Choroid plexus epithelial cell (primary cell): ENCODE measurements around the gene RFX2.

Source experiments
- DNase-seq: peaks from one replicate; pipeline ENCODE4 v3.0.0-alpha.2; 2010; ENCODE audit warnings: low read depth
- H3K4me3 ChIP-seq: 2 replicates; pipeline ENCODE4 v1.5.1; 2011; ENCODE audit warnings: low read depth, mild to moderate bottlenecking, control low read depth, low read length, moderate library complexity
- TF ChIP-seq, protein P1 (sequence below): conservative IDR thresholded peaks from 2 replicates; pipeline ENCODE4 v1.5.1; 2011; ENCODE audit warnings: low read depth, mild to moderate bottlenecking, control low read depth, inconsistent platforms, low read length, moderate library complexity

The RFX2 gene

DNA sequence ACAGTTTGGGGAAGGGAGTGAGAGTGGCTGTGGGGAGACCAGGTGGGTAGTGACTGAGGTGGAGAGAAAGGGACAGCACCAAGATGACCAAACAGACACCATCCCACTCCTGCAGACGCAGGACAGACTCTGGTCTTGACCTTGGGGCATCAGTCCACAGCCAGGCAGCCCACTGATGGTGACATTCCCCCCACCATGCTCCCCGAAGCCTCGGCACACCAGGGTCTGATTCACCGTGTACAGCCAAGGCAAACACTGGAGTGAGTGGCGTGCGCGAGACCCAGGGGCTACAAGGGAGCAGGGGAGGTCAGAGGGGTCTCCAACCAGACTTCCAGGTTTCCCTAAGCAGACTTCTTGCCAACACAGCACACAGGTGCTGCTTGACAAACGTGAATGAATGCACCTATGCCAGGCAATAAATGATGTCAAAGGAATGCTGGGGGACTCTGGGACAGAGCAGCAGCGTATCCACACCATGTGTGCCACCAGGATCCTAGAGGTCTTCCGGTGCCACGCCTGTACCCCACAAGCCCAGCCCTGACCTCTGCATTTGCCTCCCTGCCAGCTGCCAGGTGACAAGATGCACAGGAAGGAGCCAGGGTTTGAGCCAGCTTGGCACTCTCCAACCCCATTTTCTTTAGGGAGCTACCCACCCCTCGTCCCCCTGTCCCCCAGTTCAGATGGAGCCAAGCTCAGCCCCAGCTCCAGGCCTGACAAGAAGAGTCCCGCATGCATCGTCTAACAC lies 150.9 kb downstream of the RFX2 start:
- no peak overlapping the region for H3K4me3 ChIP-seq
- TF ChIP-seq, protein P1, sequence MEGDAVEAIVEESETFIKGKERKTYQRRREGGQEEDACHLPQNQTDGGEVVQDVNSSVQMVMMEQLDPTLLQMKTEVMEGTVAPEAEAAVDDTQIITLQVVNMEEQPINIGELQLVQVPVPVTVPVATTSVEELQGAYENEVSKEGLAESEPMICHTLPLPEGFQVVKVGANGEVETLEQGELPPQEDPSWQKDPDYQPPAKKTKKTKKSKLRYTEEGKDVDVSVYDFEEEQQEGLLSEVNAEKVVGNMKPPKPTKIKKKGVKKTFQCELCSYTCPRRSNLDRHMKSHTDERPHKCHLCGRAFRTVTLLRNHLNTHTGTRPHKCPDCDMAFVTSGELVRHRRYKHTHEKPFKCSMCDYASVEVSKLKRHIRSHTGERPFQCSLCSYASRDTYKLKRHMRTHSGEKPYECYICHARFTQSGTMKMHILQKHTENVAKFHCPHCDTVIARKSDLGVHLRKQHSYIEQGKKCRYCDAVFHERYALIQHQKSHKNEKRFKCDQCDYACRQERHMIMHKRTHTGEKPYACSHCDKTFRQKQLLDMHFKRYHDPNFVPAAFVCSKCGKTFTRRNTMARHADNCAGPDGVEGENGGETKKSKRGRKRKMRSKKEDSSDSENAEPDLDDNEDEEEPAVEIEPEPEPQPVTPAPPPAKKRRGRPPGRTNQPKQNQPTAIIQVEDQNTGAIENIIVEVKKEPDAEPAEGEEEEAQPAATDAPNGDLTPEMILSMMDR = no peak
- no peak for DNase-seq

DNA sequence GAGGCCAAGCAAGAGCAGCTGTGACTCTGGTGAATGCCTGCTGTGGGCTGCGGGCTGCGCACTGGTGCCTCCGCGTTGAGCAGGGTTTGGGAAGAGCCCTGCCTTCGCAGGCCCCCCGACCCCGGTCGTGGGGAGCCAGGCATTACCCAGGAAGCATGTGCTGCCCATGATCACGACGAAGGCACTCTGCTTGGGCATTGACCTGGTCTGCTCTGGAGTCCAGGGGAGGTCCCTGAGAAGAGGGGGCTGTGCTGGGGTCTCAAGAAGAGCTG lies 151.5 kb downstream of the RFX2 start:
- no peak overlapping the region for H3K4me3 ChIP-seq
- TF ChIP-seq, protein P1 = no peak
- no peak for DNase-seq

DNA sequence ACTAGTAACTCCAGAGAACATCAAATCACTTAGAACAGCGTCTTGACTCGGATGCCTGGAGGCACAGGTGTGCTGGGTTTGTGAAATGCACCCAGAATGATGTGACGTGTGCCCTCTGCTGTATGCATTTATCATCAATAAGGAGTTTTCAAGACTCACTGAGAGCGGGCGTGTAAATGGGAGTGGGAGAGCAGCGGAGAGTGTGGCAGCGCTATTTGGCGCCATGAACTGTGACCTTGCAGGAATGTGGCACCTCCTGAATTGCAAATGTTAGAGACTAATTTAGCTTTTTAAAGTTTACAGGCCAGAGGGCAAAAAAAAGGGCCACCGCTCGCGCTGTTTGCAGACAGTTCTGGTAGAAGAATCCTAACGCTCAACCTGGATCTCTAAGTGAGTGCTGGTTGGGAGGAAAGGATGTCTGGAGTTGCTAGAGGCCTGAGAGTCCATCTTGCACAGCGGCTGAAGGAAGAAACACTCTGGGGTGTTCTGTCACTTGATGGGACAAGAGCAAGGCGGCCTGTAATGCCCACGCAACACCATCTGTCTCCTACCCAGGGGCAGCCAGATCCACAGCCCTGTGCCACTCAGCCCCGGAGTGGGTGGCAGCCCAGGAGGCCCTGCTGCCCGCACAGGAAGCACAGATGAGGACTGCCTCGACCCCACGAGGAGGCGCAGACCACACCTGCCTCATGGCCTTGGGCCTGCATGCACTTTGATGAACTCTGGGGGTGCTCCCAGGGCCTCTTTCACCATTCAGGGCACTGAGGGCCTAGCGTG lies 152.0 kb downstream of the RFX2 start:
- H3K4me3 ChIP-seq = no peak overlapping the region
- no peak for DNase-seq
- TF ChIP-seq, protein P1 = no peak

DNA sequence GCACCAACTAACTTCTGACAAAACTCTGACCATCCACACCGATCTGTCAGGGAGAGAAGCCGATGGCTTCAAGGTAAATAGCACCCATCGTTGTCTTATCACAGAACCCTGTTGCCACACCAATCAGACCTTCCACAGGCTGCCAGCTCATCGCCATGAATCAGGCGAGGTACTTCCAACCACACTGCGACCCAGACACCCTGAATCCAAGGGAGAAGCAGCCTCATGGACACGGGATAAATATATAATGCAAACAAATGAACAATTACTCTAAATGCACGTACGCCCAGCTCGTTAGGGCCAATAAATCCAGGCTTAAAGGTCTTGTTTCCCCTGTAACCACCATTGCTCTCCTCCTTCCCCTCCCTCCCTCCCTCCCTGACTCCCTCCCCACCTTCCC lies 153.1 kb downstream of the RFX2 start:
- no peak for DNase-seq
- no peak overlapping the region for H3K4me3 ChIP-seq
- TF ChIP-seq, protein P1 = no peak

DNA sequence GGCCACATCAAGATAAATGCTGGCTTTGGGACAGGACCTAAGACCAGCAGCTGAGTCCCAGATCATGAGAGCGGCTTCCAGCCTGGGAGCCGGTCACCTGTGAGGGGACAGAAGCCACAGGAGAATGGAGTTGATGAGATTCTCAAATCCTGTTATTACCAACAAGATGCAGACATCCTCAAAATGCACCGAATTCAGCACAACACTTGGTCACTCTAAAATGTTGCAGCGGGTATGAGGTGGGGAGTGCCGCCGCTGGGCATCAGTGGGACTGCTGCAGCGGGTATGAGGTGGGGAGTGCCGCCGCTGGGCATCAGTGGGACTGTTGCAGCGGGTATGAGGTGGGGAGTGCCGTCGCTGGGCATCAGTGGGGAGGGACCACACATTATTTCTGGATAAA lies 153.6 kb downstream of the RFX2 start:
- no peak overlapping the region for H3K4me3 ChIP-seq
- TF ChIP-seq, protein P1 = no peak
- no peak for DNase-seq

DNA sequence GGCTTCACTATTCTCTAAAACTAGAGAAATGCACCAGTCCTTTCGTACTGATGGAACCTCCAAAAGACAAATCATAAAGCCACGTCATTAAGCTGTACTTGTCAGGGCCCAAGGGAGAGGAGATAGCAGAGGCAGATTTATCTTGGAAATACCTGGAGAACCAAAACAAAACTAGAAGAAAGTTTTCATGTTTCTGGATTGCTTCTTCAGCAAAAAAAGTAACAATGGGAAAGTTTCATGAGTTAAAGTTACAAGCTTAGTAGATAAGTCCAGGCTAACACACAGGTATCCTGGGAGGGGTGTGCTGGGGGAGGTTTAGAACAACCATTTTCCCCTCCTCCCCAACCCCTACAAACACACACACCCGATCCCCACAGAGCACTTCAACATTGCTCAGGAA lies 154.0 kb downstream of the RFX2 start:
- TF ChIP-seq, protein P1 = no peak
- no peak for DNase-seq
- H3K4me3 ChIP-seq = no peak overlapping the region

DNA sequence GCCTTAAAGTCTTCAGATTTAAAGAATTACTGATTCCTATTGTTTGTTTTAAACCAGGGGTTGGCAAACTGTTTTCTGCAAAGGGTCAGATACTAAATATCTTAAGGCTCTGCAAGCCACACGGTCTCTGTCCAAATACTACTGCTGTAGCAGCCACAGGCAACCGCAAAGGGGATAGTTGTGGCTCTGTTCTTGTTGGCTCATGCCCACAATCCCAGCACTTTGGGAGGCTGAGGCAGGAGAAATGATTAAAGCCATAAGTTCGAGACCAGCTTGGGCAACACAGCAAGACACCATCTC lies 154.7 kb downstream of the RFX2 start:
- DNase-seq = peak; percentile 26
- H3K4me3 ChIP-seq = no peak overlapping the region
- TF ChIP-seq, protein P1 = no peak
